HEK293T (cell line): Measurements from ENCODE around the gene TGFBI.

Experiments
- CTCF ChIA-PET: fragments of 350-600 bp; formaldehyde crosslinking; extraction: SDS; loops from one replicate; lab custom pipeline; 2021; ENCODE audit warnings: antibody characterized with exemption, inconsistent platforms; lab: Yijun Ruan, JAX
- POLR2A ChIA-PET: fragments of 350-600 bp; formaldehyde crosslinking; extraction: SDS; loops from one replicate; lab custom pipeline; 2020; ENCODE audit warnings: antibody characterized with exemption, inconsistent platforms; lab: Yijun Ruan, JAX
- DNase-seq: peaks from one replicate; pipeline ENCODE4 v3.0.0; 2012; ENCODE audit warnings: mixed read lengths; ENCODE audit errors: extremely low spot score
- ARNT ChIP-seq: fragments of 450-650 bp; IDR thresholded peaks from 2 replicates; pipeline ENCODE4 v1.6.1; 2017; ENCODE audit warnings: mild to moderate bottlenecking
- BHLHE40 ChIP-seq: fragments of 450-650 bp; IDR thresholded peaks from 2 replicates; pipeline ENCODE4 v1.6.1; 2016; ENCODE audit warnings: mild to moderate bottlenecking, moderate library complexity, borderline replicate concordance
- CTBP1 ChIP-seq: fragments of 450-650 bp; IDR thresholded peaks from 2 replicates; pipeline ENCODE4 v1.6.1; 2016; ENCODE audit warnings: borderline replicate concordance
- ELF4 ChIP-seq: fragments of 450-650 bp; IDR thresholded peaks from 2 replicates; pipeline ENCODE4 v1.6.1; 2017; ENCODE audit warnings: antibody characterized with exemption
- FOXA1 ChIP-seq: fragments of 450-650 bp; IDR thresholded peaks from 2 replicates; pipeline ENCODE4 v1.6.1; 2016; ENCODE audit warnings: mild to moderate bottlenecking
- FOXK2 ChIP-seq: fragments of 450-650 bp; IDR thresholded peaks from 2 replicates; pipeline ENCODE4 v1.6.1; 2016; ENCODE audit warnings: mild to moderate bottlenecking
- FOXM1 ChIP-seq: fragments of 450-650 bp; IDR thresholded peaks from 2 replicates; pipeline ENCODE4 v1.6.1; 2017; ENCODE audit warnings: mild to moderate bottlenecking, borderline replicate concordance
- HDGF ChIP-seq: fragments of 450-650 bp; IDR thresholded peaks from 2 replicates; pipeline ENCODE4 v1.6.1; 2017; ENCODE audit warnings: antibody characterized with exemption, borderline replicate concordance
- L3MBTL2 ChIP-seq: fragments of 450-650 bp; conservative IDR thresholded peaks from 2 replicates; pipeline ENCODE4 v1.6.1; 2016; ENCODE audit warnings: mild to moderate bottlenecking
- LEF1 ChIP-seq: fragments of 450-650 bp; IDR thresholded peaks from 2 replicates; pipeline ENCODE4 v1.6.1; 2017; ENCODE audit warnings: mild to moderate bottlenecking, borderline replicate concordance
- NFRKB ChIP-seq: fragments of 450-650 bp; IDR thresholded peaks from 2 replicates; pipeline ENCODE4 v1.6.1; 2016; ENCODE audit warnings: mild to moderate bottlenecking, moderate library complexity
- SP1 ChIP-seq: fragments of 450-650 bp; IDR thresholded peaks from 2 replicates; pipeline ENCODE4 v1.6.1; 2017
- SUZ12 ChIP-seq: fragments of 450-650 bp; IDR thresholded peaks from 2 replicates; pipeline ENCODE4 v1.6.1; 2016; ENCODE audit warnings: mild to moderate bottlenecking
- TARDBP ChIP-seq: fragments of 450-650 bp; IDR thresholded peaks from 2 replicates; pipeline ENCODE4 v1.6.1; 2016
- ZNF384 ChIP-seq: fragments of 450-650 bp; IDR thresholded peaks from 2 replicates; pipeline ENCODE4 v1.6.1; 2016
- TF ChIP-seq, protein P1 (sequence below): fragments of 450-650 bp; IDR thresholded peaks from 2 replicates; pipeline ENCODE4 v1.6.1; 2016

TGFBI gene

GRCh38 chr5:136106351-136107031 lies 77.7 kb downstream of the TGFBI start:
- no peak for DNase-seq
- ChIA-PET CTCF (interaction anchor here (0.9 kb wide), 1 partner anchor 11 kb away, joined by 3 read pairs; no protein-coding TSS in a partner anchor), POLR2A (no interaction called here)
- no peak for TF ChIP-seq CTBP1

GRCh38 chr5:136108180-136108611 lies 79.4 kb downstream of the TGFBI start:
- no peak for TF ChIP-seq HDGF
- TF ChIP-seq ZNF384 = no peak
- TF ChIP-seq FOXM1 = no peak
- no peak for TF ChIP-seq SP1
- no peak for TF ChIP-seq ARNT
- TF ChIP-seq L3MBTL2 = no peak
- no peak for TF ChIP-seq FOXA1
- no peak for TF ChIP-seq NFRKB
- TF ChIP-seq, protein P1, sequence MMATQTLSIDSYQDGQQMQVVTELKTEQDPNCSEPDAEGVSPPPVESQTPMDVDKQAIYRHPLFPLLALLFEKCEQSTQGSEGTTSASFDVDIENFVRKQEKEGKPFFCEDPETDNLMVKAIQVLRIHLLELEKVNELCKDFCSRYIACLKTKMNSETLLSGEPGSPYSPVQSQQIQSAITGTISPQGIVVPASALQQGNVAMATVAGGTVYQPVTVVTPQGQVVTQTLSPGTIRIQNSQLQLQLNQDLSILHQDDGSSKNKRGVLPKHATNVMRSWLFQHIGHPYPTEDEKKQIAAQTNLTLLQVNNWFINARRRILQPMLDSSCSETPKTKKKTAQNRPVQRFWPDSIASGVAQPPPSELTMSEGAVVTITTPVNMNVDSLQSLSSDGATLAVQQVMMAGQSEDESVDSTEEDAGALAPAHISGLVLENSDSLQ = no peak
- TF ChIP-seq SUZ12 = no peak
- TF ChIP-seq BHLHE40 = no peak
- TF ChIP-seq ELF4 = no peak
- TF ChIP-seq TARDBP = no peak
- TF ChIP-seq CTBP1 = no peak
- no peak for TF ChIP-seq FOXK2
- TF ChIP-seq LEF1 = no peak
- ChIA-PET POLR2A (no interaction called here), CTCF (interaction anchor here (1.9 kb wide), 1 partner anchor 24 kb away, joined by 5 read pairs; no protein-coding TSS in a partner anchor)
- no peak for DNase-seq

GRCh38 chr5:136108766-136109165 lies 80.0 kb downstream of the TGFBI start:
- no peak for TF ChIP-seq FOXA1
- no peak for TF ChIP-seq ELF4
- TF ChIP-seq L3MBTL2 = no peak
- TF ChIP-seq LEF1 = no peak
- TF ChIP-seq SP1 = no peak
- TF ChIP-seq, protein P1 = no peak
- TF ChIP-seq BHLHE40 = no peak
- TF ChIP-seq FOXM1 = no peak
- no peak for TF ChIP-seq SUZ12
- no peak for TF ChIP-seq FOXK2
- TF ChIP-seq TARDBP = no peak
- no peak for TF ChIP-seq HDGF
- POLR2A ChIA-PET = no interaction called here
- no peak for DNase-seq
- CTCF ChIA-PET = interaction anchor here (1.9 kb wide), 1 partner anchor 23 kb away, joined by 5 read pairs; no protein-coding TSS in a partner anchor

DNA sequence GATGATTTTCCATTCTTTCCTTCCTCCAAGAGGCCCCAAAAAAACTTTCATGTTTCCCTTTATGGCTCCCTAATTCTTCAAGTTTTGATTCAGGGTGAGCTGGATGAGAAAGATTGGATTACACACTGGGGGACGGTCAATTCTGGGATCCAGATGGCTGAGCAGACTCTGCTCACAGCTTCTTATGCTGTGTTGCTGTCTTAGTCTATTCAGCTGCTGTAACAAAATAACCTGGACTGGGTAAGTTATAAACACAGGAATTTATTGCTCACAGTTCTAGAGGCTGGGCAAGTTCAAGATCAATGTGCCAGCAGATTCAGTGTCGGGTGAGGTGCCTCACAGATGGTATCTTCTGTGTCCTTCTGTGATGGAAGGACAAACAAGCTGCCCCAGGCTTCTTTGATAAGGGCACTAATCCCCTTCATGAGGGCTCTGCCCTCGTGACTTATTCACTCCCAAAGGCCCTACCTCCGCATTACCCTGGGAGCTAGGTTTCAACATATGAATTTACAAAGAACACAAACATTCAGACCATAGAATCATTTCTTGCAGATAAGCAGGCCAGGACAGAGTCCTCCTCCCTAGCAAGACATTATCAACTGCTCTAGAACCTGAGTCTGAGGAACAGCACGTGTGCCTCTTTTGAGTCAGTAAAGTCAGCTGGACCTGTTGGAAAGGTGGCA lies 80.8 kb downstream of the TGFBI start:
- CTCF ChIA-PET = interaction anchor here (1.9 kb wide), 1 partner anchor 22 kb away, joined by 5 read pairs; no protein-coding TSS in a partner anchor
- POLR2A ChIA-PET = no interaction called here

More for the DNA sequence above, 80.8 kb downstream of the TGFBI start:
- DNase-seq = no peak
- TF ChIP-seq FOXM1 (no peak), L3MBTL2 (no peak), HDGF (no peak), BHLHE40 (no peak), ELF4 (no peak), TARDBP (no peak), ARNT (no peak), LEF1 (no peak), SUZ12 (no peak), FOXA1 (no peak), SP1 (no peak), CTBP1 (no peak), NFRKB (no peak), ZNF384 (no peak), FOXK2 (no peak)
- TF ChIP-seq, protein P1 = no peak
